ENCODE data around the gene ADARB1. TPM values are rescaled to one million over a fixed set of nuclear protein-coding genes. Genes with fewer than 3 reads are reported as not detected.
A peak's percentile ranks its signal among the peaks of the same experiment; 100 is the strongest.

The ADARB1 gene
- total RNA-seq, 1 experiment from 2014 or later, result 14.1 TPM

- ATAC-seq (no peak), DNase-seq (no peak)
- Histone ChIP-seq H3K4me2 (ENCODE audit: low read length) (no peak overlapping the region), H3K36me3 (ENCODE audit: low read depth, low read length) (no peaks in the 10 kb centered on the region), H3K27me3 (ENCODE audit: low read length) (no peaks in the 10 kb centered on the region), H3K4me3 (ENCODE audit: low read length) (no peak overlapping the region), H3K9me2 (replicated peaks; ENCODE audit: low read length) (no peaks in the 10 kb centered on the region), H3K9me3 (ENCODE audit: low read length) (no peaks in the 10 kb centered on the region), H3K9ac (ENCODE audit: low read length) (no peak overlapping the region), H2AFZ (ENCODE audit: low read length) (no peak overlapping the region), H3K4me1 (ENCODE audit: insufficient read depth, low read length) (0 out of 2 replicates have a peak, but pooled peaks cover 7% of the 10 kb centered on the region), H4K20me1 (ENCODE audit: low read length) (no peaks in the 10 kb centered on the region), H3K79me2 (ENCODE audit: low read length) (no peaks in the 10 kb centered on the region), H3F3A (ENCODE audit: low read length, unreplicated experiment) (no peaks in the 10 kb centered on the region), H3K27ac (ENCODE audit: low read length) (no peak overlapping the region)
- TF ChIP-seq EZH2phosphoT487 (IDR thresholded peaks at IDR 0.05; ENCODE audit: borderline replicate concordance, low read length), result no peak
- TF ChIP-seq, protein P1, sequence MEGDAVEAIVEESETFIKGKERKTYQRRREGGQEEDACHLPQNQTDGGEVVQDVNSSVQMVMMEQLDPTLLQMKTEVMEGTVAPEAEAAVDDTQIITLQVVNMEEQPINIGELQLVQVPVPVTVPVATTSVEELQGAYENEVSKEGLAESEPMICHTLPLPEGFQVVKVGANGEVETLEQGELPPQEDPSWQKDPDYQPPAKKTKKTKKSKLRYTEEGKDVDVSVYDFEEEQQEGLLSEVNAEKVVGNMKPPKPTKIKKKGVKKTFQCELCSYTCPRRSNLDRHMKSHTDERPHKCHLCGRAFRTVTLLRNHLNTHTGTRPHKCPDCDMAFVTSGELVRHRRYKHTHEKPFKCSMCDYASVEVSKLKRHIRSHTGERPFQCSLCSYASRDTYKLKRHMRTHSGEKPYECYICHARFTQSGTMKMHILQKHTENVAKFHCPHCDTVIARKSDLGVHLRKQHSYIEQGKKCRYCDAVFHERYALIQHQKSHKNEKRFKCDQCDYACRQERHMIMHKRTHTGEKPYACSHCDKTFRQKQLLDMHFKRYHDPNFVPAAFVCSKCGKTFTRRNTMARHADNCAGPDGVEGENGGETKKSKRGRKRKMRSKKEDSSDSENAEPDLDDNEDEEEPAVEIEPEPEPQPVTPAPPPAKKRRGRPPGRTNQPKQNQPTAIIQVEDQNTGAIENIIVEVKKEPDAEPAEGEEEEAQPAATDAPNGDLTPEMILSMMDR (conservative IDR thresholded peaks at IDR 0.05; ENCODE audit: low read depth, low read length), result no peak
- no peak for TF ChIP-seq EZH2 (IDR thresholded peaks at IDR 0.05; ENCODE audit: low read length, unreplicated experiment)
- CTCF ChIA-PET, result no interaction called here
- no TSS peak for BruUV-seq (replicated peaks)
- intact Hi-C loops (cut with micrococcal nuclease), result no loop called here
- POLR2A ChIA-PET (ENCODE audit: unreplicated experiment), result no interaction called here
Observed at GRCh38 chr21:45204395-45204794, 130.0 kb downstream of the ADARB1 start.

DNA sequence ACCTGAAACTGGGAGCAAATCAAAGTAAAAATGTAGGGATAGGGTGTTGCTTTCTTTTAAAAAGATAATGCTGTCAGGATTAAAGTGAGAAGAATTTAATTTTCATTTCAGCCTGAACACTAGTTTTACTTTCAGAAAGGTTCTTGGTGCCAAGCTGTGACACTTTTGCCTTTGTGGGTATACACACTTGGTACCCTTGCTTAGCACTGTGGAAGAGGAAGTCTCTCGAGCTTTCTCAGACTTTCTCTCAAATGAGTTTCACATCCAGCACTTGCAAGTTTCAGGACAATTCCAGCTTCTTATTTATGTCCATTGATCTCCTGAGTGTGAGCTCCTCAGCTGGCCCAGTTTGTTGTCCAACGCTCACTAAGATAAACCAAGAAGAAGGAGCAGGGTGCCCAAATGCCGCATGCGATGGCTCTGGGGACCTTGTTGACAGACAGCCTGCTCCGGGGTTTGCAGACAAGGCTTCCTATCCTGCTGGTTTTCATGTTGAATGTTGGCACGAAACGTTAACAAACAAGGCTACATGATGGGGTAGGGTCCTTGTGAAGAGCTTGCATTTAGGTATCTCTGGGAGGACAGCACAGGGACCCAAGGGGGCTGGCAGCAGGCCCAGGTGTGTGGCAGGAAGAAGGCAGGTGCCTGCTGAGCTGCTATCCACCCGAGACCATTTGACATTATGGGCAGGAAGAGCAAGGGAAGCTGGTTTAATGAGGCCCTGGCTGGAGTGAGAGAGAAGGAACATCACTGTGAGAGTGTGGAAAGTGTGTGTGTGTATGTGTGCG, 133.7 kb downstream of the ADARB1 start:
- no peaks in the 10 kb centered on the region for H3K9me2 ChIP-seq (replicated peaks; ENCODE audit: low read length)
- H3K79me2 ChIP-seq (ENCODE audit: low read length), result no peaks in the 10 kb centered on the region
- no peak overlapping the region for H3K9ac ChIP-seq (ENCODE audit: low read length)
- ATAC-seq (no peak), DNase-seq (no peak)
- H3K9me3 ChIP-seq (ENCODE audit: low read length), result no peaks in the 10 kb centered on the region
- POLR2A ChIA-PET (ENCODE audit: unreplicated experiment), result interaction anchor here (0.6 kb wide), 1 partner anchor 47 kb away, joined by 3 read pairs; no protein-coding TSS in a partner anchor
- no peak overlapping the region for H2AFZ ChIP-seq (ENCODE audit: low read length)
- no peaks in the 10 kb centered on the region for H4K20me1 ChIP-seq (ENCODE audit: low read length)
- no peaks in the 10 kb centered on the region for H3K36me3 ChIP-seq (ENCODE audit: low read depth, low read length)
- CTCF ChIA-PET, result no interaction called here
- intact Hi-C loops (cut with micrococcal nuclease), result no loop called here
- 0 out of 2 replicates have a peak, but pooled peaks cover 7% of the 10 kb centered on the region for H3K4me1 ChIP-seq (ENCODE audit: insufficient read depth, low read length)
- no peak overlapping the region for H3K4me3 ChIP-seq (ENCODE audit: low read length)
- no peaks in the 10 kb centered on the region for H3F3A ChIP-seq (ENCODE audit: low read length, unreplicated experiment)
- TF ChIP-seq, protein P1 (conservative IDR thresholded peaks at IDR 0.05; ENCODE audit: low read depth, low read length), result no peak
- TF ChIP-seq EZH2 (IDR thresholded peaks at IDR 0.05; ENCODE audit: low read length, unreplicated experiment), result no peak
- TF ChIP-seq EZH2phosphoT487 (IDR thresholded peaks at IDR 0.05; ENCODE audit: borderline replicate concordance, low read length), result no peak
- H3K4me2 ChIP-seq (ENCODE audit: low read length), result no peak overlapping the region
- BruUV-seq (replicated peaks), result no TSS peak
- H3K27ac ChIP-seq (ENCODE audit: low read length), result no peak overlapping the region
- no peaks in the 10 kb centered on the region for H3K27me3 ChIP-seq (ENCODE audit: low read length)

DNA sequence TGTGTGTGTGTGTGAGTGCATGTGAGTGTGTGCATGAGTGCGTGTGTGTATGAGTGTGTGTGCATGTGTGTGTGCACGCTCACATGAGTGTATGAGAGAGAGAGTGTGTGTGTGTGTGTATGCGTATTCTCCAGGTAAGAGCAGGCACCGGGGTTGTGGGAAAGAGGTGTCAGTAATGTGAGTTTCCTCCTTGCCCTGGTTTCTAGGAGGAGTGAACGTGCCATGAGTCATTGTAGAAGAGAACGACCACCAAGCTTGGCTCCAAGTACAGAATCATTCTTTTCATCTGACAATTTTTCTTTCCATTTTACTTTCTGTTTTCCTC, 134.2 kb downstream of the ADARB1 start:
- no peak for ATAC-seq
- no peak overlapping the region for H3K9ac ChIP-seq (ENCODE audit: low read length)

More for the DNA sequence above, 134.2 kb downstream of the ADARB1 start:
- Histone ChIP-seq H2AFZ (ENCODE audit: low read length) (no peak overlapping the region), H3K36me3 (ENCODE audit: low read depth, low read length) (no peaks in the 10 kb centered on the region), H3F3A (ENCODE audit: low read length, unreplicated experiment) (no peaks in the 10 kb centered on the region), H3K9me3 (ENCODE audit: low read length) (no peaks in the 10 kb centered on the region), H3K4me3 (ENCODE audit: low read length) (no peak overlapping the region), H3K27me3 (ENCODE audit: low read length) (no peaks in the 10 kb centered on the region), H3K9me2 (replicated peaks; ENCODE audit: low read length) (no peaks in the 10 kb centered on the region), H4K20me1 (ENCODE audit: low read length) (no peaks in the 10 kb centered on the region), H3K27ac (ENCODE audit: low read length) (no peak overlapping the region), H3K4me1 (ENCODE audit: insufficient read depth, low read length) (0 out of 2 replicates have a peak, but pooled peaks cover 7% of the 10 kb centered on the region), H3K79me2 (ENCODE audit: low read length) (no peaks in the 10 kb centered on the region), H3K4me2 (ENCODE audit: low read length) (no peak overlapping the region)
- peak; percentile 12 for DNase-seq
- TF ChIP-seq EZH2 (IDR thresholded peaks at IDR 0.05; ENCODE audit: low read length, unreplicated experiment), result no peak
- TF ChIP-seq, protein P1 (conservative IDR thresholded peaks at IDR 0.05; ENCODE audit: low read depth, low read length), result no peak
- no peak for TF ChIP-seq EZH2phosphoT487 (IDR thresholded peaks at IDR 0.05; ENCODE audit: borderline replicate concordance, low read length)
- intact Hi-C loops (cut with micrococcal nuclease), result no loop called here
- no TSS peak for BruUV-seq (replicated peaks)
- ChIA-PET POLR2A (ENCODE audit: unreplicated experiment) (interaction anchor here (0.6 kb wide), 1 partner anchor 47 kb away, joined by 3 read pairs; no protein-coding TSS in a partner anchor), CTCF (no interaction called here)

Data from PC-3 (cell line).